ENCODE results near the gene DLX2. TPM values are rescaled to one million over a fixed set of nuclear protein-coding genes. Genes with fewer than 3 reads are reported as not detected.
"Not testable (repeated sequence)": the region's sequence is repeated elsewhere in the genome, so short reads cannot be mapped to it uniquely, and the experiment has no call there.

DLX2 gene
- total and polyA plus RNA-seq, 7 donors: under 0.01 to 0.14 (median 0.04) TPM; not detected in 4

GRCh38 chr2:172070936-172071335 is 31.8 kb downstream of the DLX2 start:
- TF ChIP-seq CTCF (IDR thresholded peaks at IDR 0.05): no peak
- TF ChIP-seq POLR2A (IDR thresholded peaks at IDR 0.05): no peak
- no peak for TF ChIP-seq POLR2AphosphoS5 (IDR thresholded peaks at IDR 0.05)
- TF ChIP-seq EP300 (IDR thresholded peaks at IDR 0.05): no peak
- Histone ChIP-seq H3K27me3 (no peaks in the 10 kb centered on the region), H3K9me3 (no peaks in the 10 kb centered on the region), H3K4me3 (no peak overlapping the region), H3K4me1 (no peaks in the 10 kb centered on the region), H3K36me3 (no peaks in the 10 kb centered on the region), H3K27ac (no peak overlapping the region)
- no peak for DNase-seq
- WGBS, 2 donors: 73 to 77% methylated on average over 1 of the region's 1 CpG
- intact Hi-C loops (cut with DNase I): no loop called here

- H3K9me3 ChIP-seq; H3K27ac ChIP-seq; intact Hi-C loops (cut with DNase I); H3K4me3 ChIP-seq; DNase-seq; H3K36me3 ChIP-seq; H3K4me1 ChIP-seq; H3K27me3 ChIP-seq: not testable (repeated sequence)
- 96 to 98% methylated on average over 4 of the region's 4 CpGs for WGBS, 2 donors
These were observed 34.8 kb downstream of the DLX2 start for GRCh38 chr2:172067905-172068304.

- TF ChIP-seq EP300 (IDR thresholded peaks at IDR 0.05): no peak
- TF ChIP-seq CTCF (IDR thresholded peaks at IDR 0.05): no peak
- TF ChIP-seq POLR2A (IDR thresholded peaks at IDR 0.05): no peak
- no peak for TF ChIP-seq POLR2AphosphoS5 (IDR thresholded peaks at IDR 0.05)
- Histone ChIP-seq H3K4me1 (no peaks in the 10 kb centered on the region), H3K36me3 (no peaks in the 10 kb centered on the region), H3K9me3 (no peaks in the 10 kb centered on the region), H3K27ac (no peak overlapping the region), H3K4me3 (no peak overlapping the region), H3K27me3 (no peaks in the 10 kb centered on the region)
- WGBS, 2 donors: 83 to 84% methylated on average over 4 of the region's 4 CpGs
- DNase-seq: no peak
- intact Hi-C loops (cut with DNase I): no loop called here
These were observed 36.3 kb downstream of the DLX2 start for GRCh38 chr2:172066394-172066886.

- no peaks in the 10 kb centered on the region for H3K36me3 ChIP-seq
These were observed 37.6 kb downstream of the DLX2 start for GRCh38 chr2:172065111-172065510.

GRCh38 chr2:172063446-172063845 is 39.3 kb downstream of the DLX2 start:
- intact Hi-C loops (cut with DNase I): no loop called here
- no peak overlapping the region for H3K27ac ChIP-seq
- no peaks in the 10 kb centered on the region for H3K4me1 ChIP-seq
- H3K36me3 ChIP-seq: no peaks in the 10 kb centered on the region
- H3K4me3 ChIP-seq: no peak overlapping the region
- TF ChIP-seq CTCF (IDR thresholded peaks at IDR 0.05) (no peak), POLR2AphosphoS5 (IDR thresholded peaks at IDR 0.05) (no peak), EP300 (IDR thresholded peaks at IDR 0.05) (no peak), POLR2A (IDR thresholded peaks at IDR 0.05) (no peak)
- DNase-seq: no peak
- no peaks in the 10 kb centered on the region for H3K27me3 ChIP-seq
- WGBS, 2 donors: 91 to 95% methylated on average over 9 of the region's 9 CpGs
- no peaks in the 10 kb centered on the region for H3K9me3 ChIP-seq

More at GRCh38 chr2:172065111-172065510, 37.6 kb downstream of the DLX2 start:
- Histone ChIP-seq H3K9me3 (no peaks in the 10 kb centered on the region), H3K27me3 (no peaks in the 10 kb centered on the region), H3K27ac (no peak overlapping the region), H3K4me1 (no peaks in the 10 kb centered on the region), H3K4me3 (no peak overlapping the region)
- no peak for DNase-seq
- 94 to 97% methylated on average over 4 of the region's 4 CpGs for WGBS, 2 donors
- intact Hi-C loops (cut with DNase I): no loop called here
- TF ChIP-seq POLR2AphosphoS5 (IDR thresholded peaks at IDR 0.05) (no peak), EP300 (IDR thresholded peaks at IDR 0.05) (no peak), POLR2A (IDR thresholded peaks at IDR 0.05) (no peak), CTCF (IDR thresholded peaks at IDR 0.05) (no peak)

Data from sigmoid colon (tissue), 7 donors.